GM12878 (cell line): ENCODE measurements around the gene HYI. TPM values are rescaled to one million over a fixed set of nuclear protein-coding genes. Genes with fewer than 3 reads are reported as not detected.

ENCODE experiments used
- ATAC-seq: fragments of 200-7000 bp; cut with Tn5 transposase; 3 replicates; pipeline ENCODE4 v1.9.1; 2020; ENCODE audit warnings: mild to moderate bottlenecking, moderate library complexity
- BruUV-seq: library from RNA; stranded (reverse); fragments of 400-500 nt; replicated peaks from 2 replicates; lab custom pipeline; 2021; lab: Mats Ljungman, UMichigan
- CTCF ChIA-PET: fragments of 300-600 bp; sonication (Branson Sonifier 250); formaldehyde crosslinking; extraction: SDS; loops from one replicate; lab custom pipeline; 2021; ENCODE audit warnings: inconsistent platforms; lab: Yijun Ruan, JAX
- POLR2A ChIA-PET: fragments of 350-600 bp; formaldehyde crosslinking; extraction: SDS; loops from one replicate; lab custom pipeline; 2021; ENCODE audit warnings: inconsistent platforms; lab: Charles Lee
- RAD21 ChIA-PET: fragments of 300-600 bp; sonication (Branson Sonifier 250); formaldehyde crosslinking; loops from one replicate; lab custom pipeline; 2023; ENCODE audit warnings: antibody characterized with exemption; ENCODE audit not compliant: unreplicated experiment; lab: Charles Lee
- SMC1A ChIA-PET: fragments of 300-600 bp; sonication (Branson Sonifier 250); formaldehyde crosslinking; loops from one replicate; lab custom pipeline; 2023; ENCODE audit not compliant: unreplicated experiment, uncharacterized antibody; lab: Charles Lee
- DNase-seq: peaks from one replicate; pipeline ENCODE4 v3.0.0-alpha.2; 2011; ENCODE audit warnings: low read depth, low spot score
- FAIRE-seq: peaks from 3 replicates; lab custom pipeline; 2011; peaks lifted over from hg19 to GRCh38; lab: Jason Lieb, UNC
- H2AFZ ChIP-seq: 2 replicates; pipeline ENCODE4 v1.6.0; 2011; ENCODE audit warnings: low read depth, low read length, control low read depth; ENCODE audit not compliant: control insufficient read depth
- H3K27ac ChIP-seq: 2 replicates; pipeline ENCODE4 v1.5.1; 2011; ENCODE audit warnings: control low read depth; ENCODE audit not compliant: control insufficient read depth, insufficient read depth
- H3K27me3 ChIP-seq, 2 experiments: replicated peaks in 1 of 2; 2 replicates each; pipeline versions ENCODE4 v1.6.0 to v1.6.1; 2011; ENCODE audit warnings: low read length in 1 of 2; ENCODE audit not compliant: control insufficient read depth in 2 of 2, insufficient read depth in 2 of 2
- H3K36me3 ChIP-seq, 2 experiments: 2 replicates each; pipeline ENCODE4 v1.5.1; 2011; ENCODE audit warnings: low read length in 1 of 2; ENCODE audit not compliant: control insufficient read depth in 2 of 2, insufficient read depth in 2 of 2
- H3K4me1 ChIP-seq: 2 replicates; pipeline ENCODE4 v1.6.1; 2011; ENCODE audit warnings: mild to moderate bottlenecking, low read length, moderate library complexity, mixed read lengths; ENCODE audit not compliant: control insufficient read depth, insufficient read depth
- H3K4me2 ChIP-seq: 2 replicates; pipeline ENCODE4 v1.6.0; 2011; ENCODE audit warnings: control low read depth; ENCODE audit not compliant: control insufficient read depth, insufficient read depth
- H3K4me3 ChIP-seq: fragments of 200-600 bp; sonication (generic); 2 replicates; pipeline ENCODE4 v1.5.1; 2016
- H3K79me2 ChIP-seq: 2 replicates; pipeline ENCODE4 v1.6.0; 2011; ENCODE audit warnings: low read length; ENCODE audit not compliant: control insufficient read depth, insufficient read depth
- H3K9ac ChIP-seq: 2 replicates; pipeline ENCODE4 v1.8.0; 2011; ENCODE audit warnings: low read length, control low read depth, mixed read lengths; ENCODE audit not compliant: control insufficient read depth, insufficient read depth
- H3K9me3 ChIP-seq: replicated peaks from 3 replicates; pipeline ENCODE4 v1.5.1; 2011; ENCODE audit warnings: mild to moderate bottlenecking, low read length; ENCODE audit not compliant: control insufficient read depth, insufficient read depth
- H4K20me1 ChIP-seq: 2 replicates; pipeline ENCODE4 v1.6.0; 2011; ENCODE audit not compliant: control insufficient read depth, insufficient read depth
- ASH2L ChIP-seq: fragments of 300-600, 200-600 bp; sonication (generic); IDR thresholded peaks from 2 replicates; pipeline ENCODE4 v1.6.1; 2017; ENCODE audit warnings: low read depth, mild to moderate bottlenecking, borderline replicate concordance
- BHLHE40 ChIP-seq, 2 experiments: fragments of 450-650 bp in 1 of 2; IDR thresholded peaks; 2 replicates each; pipeline ENCODE4 v1.6.1; 2011 to 2017; ENCODE audit warnings: low read depth in 2 of 2, borderline replicate concordance in 1 of 2, improper control_type of control experiment in 1 of 2, low read length in 1 of 2, mild to moderate bottlenecking in 1 of 2
- CBX5 ChIP-seq: sonication (generic); IDR thresholded peaks from 2 replicates; pipeline ENCODE4 v1.6.1; 2016; ENCODE audit warnings: low read depth, moderate library complexity, mild to moderate bottlenecking, inconsistent platforms
- CEBPB ChIP-seq, 2 experiments: fragments of 150-350 bp in 1 of 2; IDR thresholded peaks; 2 replicates each; pipeline ENCODE4 v1.6.1; 2012 to 2014; ENCODE audit warnings: low read depth in 2 of 2, low read length in 2 of 2, borderline replicate concordance in 1 of 2, inconsistent platforms in 1 of 2
- CHD2 ChIP-seq: IDR thresholded peaks from 2 replicates; pipeline ENCODE4 v1.6.1; 2011; ENCODE audit warnings: low read depth, low read length, improper control_type of control experiment, borderline replicate concordance
- CREB1 ChIP-seq: IDR thresholded peaks from 2 replicates; pipeline ENCODE4 v1.6.1; 2012; ENCODE audit warnings: low read depth, mild to moderate bottlenecking, inconsistent platforms
- EGR1 ChIP-seq, 2 experiments: IDR thresholded peaks; 1 replicate in 1 of 2; 2 replicates in 1 of 2; pipeline ENCODE4 v1.6.1; 2011 to 2012; ENCODE audit warnings: low read depth in 2 of 2, low read length in 2 of 2, borderline replicate concordance in 1 of 2, mild to moderate bottlenecking in 1 of 2, moderate library complexity in 1 of 2
- EP300 ChIP-seq, 2 experiments: fragments of 150-350 bp in 1 of 2; IDR thresholded peaks; 2 replicates each; pipeline ENCODE4 v1.6.1; 2011 to 2012; ENCODE audit warnings: low read depth in 2 of 2, low read length in 2 of 2, borderline replicate concordance in 1 of 2, improper control_type of control experiment in 1 of 2, inconsistent platforms in 1 of 2; ENCODE audit not compliant: control insufficient read depth in 1 of 2
- ESRRA ChIP-seq: IDR thresholded peaks from 2 replicates; pipeline ENCODE4 v1.6.1; 2012; ENCODE audit warnings: mild to moderate bottlenecking, low read length, improper control_type of control experiment
- GATAD2B ChIP-seq: fragments of 450-650 bp; conservative IDR thresholded peaks from 2 replicates; pipeline ENCODE4 v1.6.1; 2017; ENCODE audit warnings: low read depth, mild to moderate bottlenecking, moderate library complexity
- NR2F1 ChIP-seq: fragments of 450-650 bp; conservative IDR thresholded peaks from 2 replicates; pipeline ENCODE4 v1.6.1; 2017; ENCODE audit warnings: mild to moderate bottlenecking
- SMARCA5 ChIP-seq: fragments of 450-650 bp; IDR thresholded peaks from 2 replicates; pipeline ENCODE4 v1.6.1; 2017; ENCODE audit warnings: mild to moderate bottlenecking
- SPI1 ChIP-seq: IDR thresholded peaks from 2 replicates; pipeline ENCODE4 v1.6.1; 2011; ENCODE audit warnings: low read depth, mild to moderate bottlenecking, low read length, moderate library complexity, borderline replicate concordance; ENCODE audit not compliant: insufficient read depth
- STAT3 ChIP-seq: IDR thresholded peaks from 2 replicates; pipeline ENCODE4 v1.6.1; 2011; ENCODE audit warnings: low read depth, low read length, improper control_type of control experiment
- TCF7 ChIP-seq: IDR thresholded peaks from 2 replicates; pipeline ENCODE4 v1.6.1; 2014; ENCODE audit warnings: antibody characterized with exemption, borderline replicate concordance
- ZNF24 ChIP-seq: fragments of 450-650 bp; IDR thresholded peaks from 2 replicates; pipeline ENCODE4 v1.6.1; 2017; ENCODE audit warnings: antibody characterized with exemption, mild to moderate bottlenecking
- ZNF384 ChIP-seq: IDR thresholded peaks from 2 replicates; pipeline ENCODE4 v1.6.1; 2012; ENCODE audit warnings: low read depth, mild to moderate bottlenecking, low read length, improper control_type of control experiment, borderline replicate concordance
- ZNF622 ChIP-seq: fragments of 450-650 bp; IDR thresholded peaks from 2 replicates; pipeline ENCODE4 v1.6.1; 2017; ENCODE audit warnings: mild to moderate bottlenecking, inconsistent platforms
- ZZZ3 ChIP-seq: IDR thresholded peaks from 2 replicates; pipeline ENCODE4 v1.6.1; 2011; ENCODE audit warnings: low read depth; ENCODE audit not compliant: control insufficient read depth, insufficient read length
- WGBS: methylation state at CpG from one replicate; pipeline ENCODE4 v1.1.6; 2016; ENCODE audit warnings: low lambda C conversion rate; ENCODE audit not compliant: insufficient replicate concordance, insufficient coverage; ENCODE audit errors: missing lambda C conversion rate; 5-methylcytosine and 5-hydroxymethylcytosine counted together
- in situ Hi-C: fragments of 300-500 bp; cut with MboI; formaldehyde crosslinking; loops from 9 replicates; pipeline ENCODE4 v1.14.3; 2018; ENCODE audit warnings: mixed read lengths
- intact Hi-C: fragments of 100-400 bp; cut with micrococcal nuclease; formaldehyde crosslinking; loops from one replicate; pipeline ENCODE4 v1.14.2; 2022; ENCODE audit not compliant: unreplicated experiment
- polyA plus RNA-seq, 11 experiments: library from polyadenylated mRNA; depleted of rRNA in 4 of 11; unstranded in 6 of 11; stranded (reverse) in 5 of 11; fragments of >200 nt; fragmentation: Nextera tagmentation in 4 of 11; fragmentation: Illumina TruSeq in 1 of 11; extraction: Ambion mirVana in 4 of 11; extraction: Trizol in 1 of 11; gene quantifications; 1 replicate in 1 of 11; 2 replicates in 10 of 11; pipeline versions ENCODE4 v1.2.1 to v1.2.3, GENCODE V29; 2011 to 2016; ENCODE audit warnings: inconsistent platforms in 2 of 11, missing spikeins in 2 of 11, low read depth in 1 of 11
- total RNA-seq, 4 experiments: library from RNA; depleted of rRNA in 3 of 4; stranded (reverse); fragments of >200 nt in 3 of 4; fragmentation: Illumina TruSeq in 1 of 4; extraction: Trizol in 1 of 4; gene quantifications; 2 replicates each; pipeline versions ENCODE4 v1.2.1 to v1.2.3, GENCODE V29; 2013 to 2021
- TF ChIP-seq, protein P1 (sequence below): IDR thresholded peaks from 2 replicates; pipeline ENCODE4 v1.6.1; 2011; ENCODE audit warnings: borderline replicate concordance, low read depth, mild to moderate bottlenecking, moderate library complexity, low read length; ENCODE audit not compliant: insufficient read depth, poor library complexity, severe bottlenecking
- TF ChIP-seq, protein P2 (sequence below): IDR thresholded peaks from 2 replicates; pipeline ENCODE4 v1.6.1; 2012; ENCODE audit warnings: low read depth, low read length, improper control_type of control experiment

Gene HYI
- total and polyA plus RNA-seq, 10 of the 15 experiments (the other 5 are each of a cell fraction or from before 2014, with no cell fraction given): 0.27 to 5.5 (median 2.0) TPM

GRCh38 chr1:43437031-43437973, 16.4 kb downstream of the HYI start (continued):
- TF ChIP-seq, protein P1, sequence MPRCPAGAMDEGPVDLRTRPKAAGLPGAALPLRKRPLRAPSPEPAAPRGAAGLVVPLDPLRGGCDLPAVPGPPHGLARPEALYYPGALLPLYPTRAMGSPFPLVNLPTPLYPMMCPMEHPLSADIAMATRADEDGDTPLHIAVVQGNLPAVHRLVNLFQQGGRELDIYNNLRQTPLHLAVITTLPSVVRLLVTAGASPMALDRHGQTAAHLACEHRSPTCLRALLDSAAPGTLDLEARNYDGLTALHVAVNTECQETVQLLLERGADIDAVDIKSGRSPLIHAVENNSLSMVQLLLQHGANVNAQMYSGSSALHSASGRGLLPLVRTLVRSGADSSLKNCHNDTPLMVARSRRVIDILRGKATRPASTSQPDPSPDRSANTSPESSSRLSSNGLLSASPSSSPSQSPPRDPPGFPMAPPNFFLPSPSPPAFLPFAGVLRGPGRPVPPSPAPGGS: no peak

DNA sequence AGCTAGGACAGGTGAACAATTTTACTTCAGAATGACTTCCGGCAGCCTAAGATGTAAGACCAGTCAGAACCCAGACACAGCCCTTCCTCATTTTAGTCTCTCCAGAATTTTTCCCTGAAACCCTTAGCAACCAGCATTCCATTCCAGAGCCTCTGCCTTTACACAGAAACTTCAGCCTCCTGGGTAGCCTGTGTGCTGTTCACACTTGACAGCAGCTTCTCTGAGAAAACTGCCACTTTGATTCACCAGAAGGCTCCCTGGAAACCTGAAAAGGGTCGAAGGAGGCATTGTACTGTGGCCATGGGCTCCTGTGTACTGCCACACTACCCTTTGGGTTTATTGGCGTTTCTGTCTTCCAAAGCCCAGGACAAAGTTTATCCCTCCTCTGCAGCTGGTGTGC, 17.4 kb downstream of the HYI start:
- ATAC-seq (no peak), DNase-seq (no peak)
- 0 out of 2 replicates have a peak, but pooled peaks cover 4% of the 10 kb centered on the region for H4K20me1 ChIP-seq
- H3K79me2 ChIP-seq: no peaks in the 10 kb centered on the region
- H3K27ac ChIP-seq: no peak overlapping the region
- peaks cover 14 to 47% of the 10 kb centered on the region in 2 experiments for H3K36me3 ChIP-seq
- WGBS: 64% methylated on average over 3 of the region's 3 CpGs
- ChIA-PET POLR2A (no interaction called here), SMC1A (interaction anchor here (0.6 kb wide), 1 partner anchor 57 kb away, joined by 3 read pairs; no protein-coding TSS in a partner anchor)
- no peaks in the 10 kb centered on the region for H3K4me1 ChIP-seq
- no TSS peak for BruUV-seq
- H3K9me3 ChIP-seq: no peaks in the 10 kb centered on the region
- no peaks in the 10 kb centered on the region for H3K27me3 ChIP-seq
- H2AFZ ChIP-seq: no peak overlapping the region
- intact Hi-C loops: no loop called here
- TF ChIP-seq SPI1: no peak
- no peak for TF ChIP-seq ASH2L
- no peak for TF ChIP-seq ZNF622
- TF ChIP-seq CEBPB (IDR thresholded peaks at IDR 0.05; ENCODE audit: borderline replicate concordance in 1 of 2, low read depth in 2 of 2, low read length in 2 of 2): no peak
- no peak for TF ChIP-seq NR2F1
- TF ChIP-seq CHD2: no peak
- TF ChIP-seq CBX5: no peak
- no peak for TF ChIP-seq SMARCA5
- TF ChIP-seq ZNF384: no peak
- no peak for TF ChIP-seq ZZZ3
- TF ChIP-seq EGR1 (IDR thresholded peaks at IDR 0.05; ENCODE audit: borderline replicate concordance in 1 of 2, low read depth in 2 of 2, low read length in 2 of 2): no peak
- no peak for TF ChIP-seq ZNF24
- no peak for TF ChIP-seq STAT3
- TF ChIP-seq EP300 (IDR thresholded peaks at IDR 0.05; ENCODE audit: borderline replicate concordance in 1 of 2, control insufficient read depth in 1 of 2, low read depth in 2 of 2, low read length in 2 of 2): no peak
- TF ChIP-seq GATAD2B: no peak
- TF ChIP-seq BHLHE40 (IDR thresholded peaks at IDR 0.05; ENCODE audit: borderline replicate concordance in 1 of 2, low read depth in 2 of 2, low read length in 1 of 2): no peak
- no peak for TF ChIP-seq ESRRA
- TF ChIP-seq CREB1: no peak
- TF ChIP-seq, protein P2, sequence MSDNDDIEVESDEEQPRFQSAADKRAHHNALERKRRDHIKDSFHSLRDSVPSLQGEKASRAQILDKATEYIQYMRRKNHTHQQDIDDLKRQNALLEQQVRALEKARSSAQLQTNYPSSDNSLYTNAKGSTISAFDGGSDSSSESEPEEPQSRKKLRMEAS: no peak
- TF ChIP-seq TCF7: no peak
- TF ChIP-seq, all 136 proteins: peak for 0
- Histone ChIP-seq H3K9ac (no peak overlapping the region), H3K4me2 (no peak overlapping the region), H3K4me3 (no peak overlapping the region)
- FAIRE-seq: no peak
- CTCF ChIA-PET: no interaction called here
- RAD21 ChIA-PET: no interaction called here
- in situ Hi-C loops: no loop called here
